DMS153 treated with DMSO at 0.1 percent for 48 hours (cell line): ENCODE results near the gene SPOUT1.
"Not testable (repeated sequence)": the region's sequence is repeated elsewhere in the genome, so short reads cannot be mapped to it uniquely, and the experiment has no call there.

Source experiments
- DNase-seq: peaks from one replicate; lab custom pipeline; 2025; ENCODE audit not compliant: unreplicated experiment; lab: John Stamatoyannopoulos, UW

SPOUT1 gene

DNA sequence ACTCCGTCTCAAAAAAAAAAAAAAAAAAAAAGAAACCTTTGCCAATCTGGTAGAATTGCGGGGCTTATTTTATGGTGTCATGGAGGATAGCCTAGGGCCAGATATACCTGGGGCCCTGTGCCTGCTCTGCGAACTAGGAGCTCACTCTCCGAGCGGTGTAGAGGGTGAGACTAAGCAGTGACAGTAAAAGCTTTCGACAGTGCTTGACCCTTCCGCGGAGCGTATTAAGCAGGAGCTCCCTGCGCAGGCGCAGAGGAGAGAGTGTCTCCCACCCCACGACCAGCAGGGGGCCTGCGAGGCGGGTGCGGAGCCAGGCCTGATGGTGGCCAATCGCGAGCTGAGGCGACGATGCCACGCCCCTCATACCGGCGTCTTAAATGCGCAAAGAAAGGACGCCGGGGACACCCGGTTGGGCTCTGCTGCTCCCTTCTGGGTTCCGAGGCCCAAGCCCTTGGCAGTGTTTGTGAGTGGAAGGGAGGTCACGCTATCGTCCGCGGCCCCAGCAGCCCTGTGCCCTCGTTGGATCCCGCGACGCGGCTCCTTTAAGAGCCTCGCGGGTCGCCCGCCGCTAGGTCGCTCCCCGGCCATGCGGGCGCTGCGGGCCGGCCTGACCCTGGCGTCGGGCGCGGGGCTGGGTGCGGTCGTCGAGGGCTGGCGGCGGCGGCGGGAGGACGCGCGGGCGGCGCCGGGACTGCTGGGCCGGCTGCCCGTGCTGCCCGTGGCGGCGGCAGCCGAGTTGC is 11.3 kb downstream of the SPOUT1 start, which contains the start of gene ENDOG:
Gene ENDOG (plus strand): TSS at position 402 of the 740 bp plus-strand sequence. CDS start 185 bp downstream, at position 587.
- peak; percentile 96 for DNase-seq

- DNase-seq, result no peak
These were observed 18.7 kb downstream of the SPOUT1 start for GRCh38 chr9:128810873-128811272.

GRCh38 chr9:128809831-128810230 is 19.8 kb downstream of the SPOUT1 start:
- DNase-seq, result no peak

GRCh38 chr9:128809036-128809599 is 20.5 kb downstream of the SPOUT1 start:
- DNase-seq, result no peak

- DNase-seq, result no peak
These were observed 21.1 kb downstream of the SPOUT1 start for GRCh38 chr9:128808543-128808942.

GRCh38 chr9:128807827-128808226 is 21.8 kb downstream of the SPOUT1 start:
- no peak for DNase-seq

GRCh38 chr9:128805661-128806060 is 23.9 kb downstream of the SPOUT1 start:
- no peak for DNase-seq

- no peak for DNase-seq
These were observed 27.1 kb downstream of the SPOUT1 start for GRCh38 chr9:128802482-128802881.

DNA sequence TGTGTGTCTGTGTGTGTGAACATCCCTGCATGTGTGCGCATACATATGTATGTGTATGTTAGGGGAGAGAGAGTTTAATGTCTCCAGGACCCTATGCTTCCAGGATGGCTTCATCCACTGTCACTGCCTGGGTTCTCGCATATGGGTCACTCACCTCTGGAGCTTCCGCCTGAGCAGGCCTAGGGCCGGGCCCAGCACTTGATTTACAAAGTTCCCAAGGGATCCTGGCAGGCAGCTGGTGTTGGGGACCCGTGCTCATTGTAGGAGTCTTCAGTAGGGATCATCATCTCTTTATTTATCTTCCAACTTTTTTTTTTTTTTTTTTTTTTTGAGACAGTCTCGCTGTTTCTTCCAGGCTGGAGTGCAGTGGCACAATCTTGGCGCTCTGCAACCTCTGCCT is 29.5 kb downstream of the SPOUT1 start:
- DNase-seq, result no peak

- DNase-seq, result no peak
These were observed 30.7 kb downstream of the SPOUT1 start for GRCh38 chr9:128798896-128799295.

DNA sequence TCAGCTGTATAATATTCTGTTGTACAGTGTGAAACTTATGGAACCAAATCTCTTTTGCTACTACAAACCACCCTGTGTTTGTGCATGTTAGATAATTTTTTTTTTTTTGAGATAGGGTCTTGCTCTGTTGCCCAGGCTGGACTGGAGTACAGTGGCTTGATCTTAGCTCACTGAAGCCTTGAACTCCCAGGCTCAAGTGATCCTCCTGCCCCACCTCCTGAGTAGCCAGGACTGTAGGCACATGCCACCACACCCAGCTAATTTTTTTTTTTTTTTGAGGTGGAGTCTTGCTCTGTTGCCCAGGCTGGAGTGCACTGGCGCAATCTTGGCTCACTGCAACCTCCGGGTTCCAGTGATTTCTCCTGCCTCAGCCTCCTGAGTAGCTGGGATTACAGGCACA is 34.6 kb downstream of the SPOUT1 start:
- not testable (repeated sequence) for DNase-seq

GRCh38 chr9:128792978-128793686 is 36.5 kb downstream of the SPOUT1 start:
- no peak for DNase-seq

GRCh38 chr9:128792134-128792533 is 37.5 kb downstream of the SPOUT1 start:
- no peak for DNase-seq

DNA sequence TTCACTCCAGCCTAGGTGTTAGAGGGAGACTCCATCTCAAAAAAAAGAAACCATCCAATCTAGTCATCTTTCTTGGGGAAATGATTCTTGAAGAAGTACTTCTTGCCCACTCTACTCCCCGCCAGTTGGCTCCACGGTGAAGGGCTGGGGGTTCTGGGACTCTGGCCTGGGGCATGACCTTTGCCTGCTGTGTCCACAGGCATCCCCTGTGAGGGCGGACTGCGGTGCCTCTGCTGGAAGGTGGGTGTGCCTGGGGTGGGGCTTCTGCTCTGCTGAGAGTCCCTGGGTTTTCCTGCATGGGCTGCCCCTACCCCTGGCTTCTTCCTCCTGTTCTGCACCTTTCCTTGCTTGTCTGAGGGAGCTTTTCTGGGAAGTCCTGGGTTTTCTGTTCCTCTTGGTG is 39.1 kb downstream of the SPOUT1 start:
- DNase-seq, result no peak

- DNase-seq, result no peak
These were observed 41.1 kb downstream of the SPOUT1 start for GRCh38 chr9:128788445-128788844.

DNA sequence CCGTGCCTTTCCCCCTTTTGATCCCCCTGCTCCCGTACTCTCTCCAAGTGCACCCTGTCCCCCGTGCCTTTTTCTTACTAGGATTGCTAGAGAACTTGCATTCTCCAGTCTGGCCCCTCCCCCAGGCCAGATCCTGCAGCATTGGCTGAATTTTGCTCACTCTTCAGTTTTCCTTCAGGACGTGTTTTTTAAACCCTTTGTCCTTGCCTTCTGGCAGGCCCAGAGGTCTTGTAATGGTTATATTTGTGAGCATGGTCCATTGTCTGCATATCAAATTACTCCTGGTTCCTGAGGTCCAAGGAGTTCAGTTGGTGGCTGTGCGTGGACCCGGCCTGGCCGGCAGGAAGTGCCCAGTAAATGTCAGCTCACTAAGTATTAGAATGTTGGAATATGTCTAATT is 41.9 kb downstream of the SPOUT1 start:
- no peak for DNase-seq

GRCh38 chr9:128786681-128787601 is 42.7 kb downstream of the SPOUT1 start, which contains the start of gene TBC1D13:
Gene TBC1D13, plus strand, starts transcription at chr9:128787253. Its CDS starts 101 bp downstream, at chr9:128787354.
- peak; percentile 65 for DNase-seq

DNA sequence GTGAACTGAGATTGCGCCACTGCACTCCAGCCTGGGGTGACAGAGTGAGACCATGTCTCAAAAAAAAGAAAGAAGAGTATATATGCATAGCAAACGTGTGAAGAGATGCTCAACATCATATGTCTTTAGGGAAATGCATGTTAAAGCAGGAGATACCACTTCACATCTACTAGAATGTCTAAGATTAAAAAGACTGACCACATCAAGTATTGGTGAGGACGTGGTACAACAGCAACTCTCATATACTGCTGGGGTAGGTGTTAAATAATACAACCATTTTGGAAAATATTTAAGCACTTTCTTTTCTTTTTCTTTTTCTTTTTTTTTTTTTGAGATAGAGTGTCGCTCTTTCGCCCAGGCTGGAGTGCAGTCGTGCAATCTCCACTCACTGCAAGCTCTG is 44.2 kb downstream of the SPOUT1 start:
- no peak for DNase-seq

- DNase-seq, result no peak
These were observed 46.9 kb downstream of the SPOUT1 start for GRCh38 chr9:128782669-128783068.

- no peak for DNase-seq
These were observed 48.2 kb downstream of the SPOUT1 start for GRCh38 chr9:128781187-128782070.
